ENCODE data around the gene MRPL46. TPM values are rescaled to one million over a fixed set of nuclear protein-coding genes. Genes with fewer than 3 reads are reported as not detected.

The MRPL46 gene
- total and polyA plus RNA-seq, 2 of the 4 experiments (the other 2 are of a cell fraction), result 14.2 to 24.2 TPM

DNA sequence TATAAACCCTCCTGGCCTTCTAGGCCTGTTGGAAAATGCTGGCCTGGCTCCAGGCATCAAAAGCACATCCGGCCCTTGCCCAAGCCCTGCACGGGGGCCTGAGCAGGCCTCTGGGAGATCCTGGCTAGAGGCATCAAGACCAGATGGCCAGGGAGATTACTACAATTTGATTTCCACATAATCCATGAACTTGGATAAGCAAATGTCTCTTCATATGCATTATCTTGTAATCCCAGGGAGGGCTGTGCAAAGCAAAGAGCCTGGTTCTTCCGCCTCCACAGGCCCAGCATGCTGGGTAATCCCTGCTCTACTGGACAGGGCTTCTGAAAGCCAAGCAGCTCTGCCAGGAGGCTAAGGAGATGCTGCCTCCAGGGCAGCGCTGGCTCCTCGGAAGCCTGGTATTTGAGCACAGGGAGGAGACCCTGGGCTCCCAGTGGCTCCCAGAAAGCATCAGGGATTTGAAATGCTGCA lies 18.2 kb downstream of the MRPL46 start:
- DNase-seq, result no peak
- Histone ChIP-seq H2AFZ (replicated peaks; ENCODE audit: low read length, poor library complexity) (no peak overlapping the region), H3K79me1 (ENCODE audit: low read depth in 1 of 2, low read length in 2 of 2) (no peaks in the 10 kb centered on the region), H3K4ac (ENCODE audit: low read depth, low read length) (no peak overlapping the region), H2BK20ac (ENCODE audit: low read depth, low read length) (no peak overlapping the region), H3K4me1 (ENCODE audit: control insufficient read depth, insufficient read depth, low read length) (no peaks in the 10 kb centered on the region), H3K27ac (ENCODE audit: insufficient read depth, low read length) (no peak overlapping the region), H2BK15ac (ENCODE audit: low read depth, low read length) (no peak overlapping the region), H3K4me2 (ENCODE audit: low read depth, low read length) (no peak overlapping the region), H2BK5ac (ENCODE audit: low read depth, low read length, poor library complexity, severe bottlenecking) (no peak overlapping the region), H4K5ac (ENCODE audit: low read depth, low read length) (no peak overlapping the region), H3K14ac (replicated peaks; ENCODE audit: low read depth, low read length) (no peak overlapping the region), H4K91ac (ENCODE audit: insufficient read depth, low read depth, low read length) (no peak overlapping the region), H4K8ac (ENCODE audit: low read depth in 2 of 2, low read length in 2 of 2) (no peak overlapping the region), H3K23ac (ENCODE audit: low read depth, low read length) (no peak overlapping the region), H3K18ac (ENCODE audit: low read depth, low read length) (no peak overlapping the region), H3K36me3 (ENCODE audit: control insufficient read depth, insufficient read depth, low read length) (no peaks in the 10 kb centered on the region), H3K27me3 (ENCODE audit: control insufficient read depth, insufficient read depth, low read length) (peaks cover 8% of the 10 kb centered on the region), H3K9ac (ENCODE audit: low read depth, low read length) (no peak overlapping the region), H3K56ac (ENCODE audit: extremely low read depth, insufficient read depth, low read length) (no peak overlapping the region), H3K4me3 (ENCODE audit: insufficient read depth, low read depth, low read length) (no peak overlapping the region), H4K20me1 (ENCODE audit: insufficient read depth, low read length) (no peaks in the 10 kb centered on the region), H2BK120ac (ENCODE audit: low read depth, low read length) (no peak overlapping the region), H2AK9ac (replicated peaks; ENCODE audit: low read depth, low read length, poor library complexity) (no peak overlapping the region), H2AK5ac (ENCODE audit: low read depth, low read length) (no peak overlapping the region), H3K9me1 (ENCODE audit: insufficient read depth, low read length) (no peaks in the 10 kb centered on the region), H3K9me3 (ENCODE audit: control insufficient read depth, insufficient read depth, low read length) (no peaks in the 10 kb centered on the region)
- CTCF ChIA-PET, result no interaction called here
- BruUV-seq (replicated peaks), result no TSS peak
- no peak for TF ChIP-seq RCOR1 (IDR thresholded peaks at IDR 0.05; ENCODE audit: insufficient replicate concordance, low read length)
- TF ChIP-seq POLR2A (IDR thresholded peaks at IDR 0.05; ENCODE audit: low read depth, low read length), result no peak
- no peak for TF ChIP-seq MXI1 (IDR thresholded peaks at IDR 0.05; ENCODE audit: borderline replicate concordance, low read depth, low read length)
- TF ChIP-seq, protein P1, sequence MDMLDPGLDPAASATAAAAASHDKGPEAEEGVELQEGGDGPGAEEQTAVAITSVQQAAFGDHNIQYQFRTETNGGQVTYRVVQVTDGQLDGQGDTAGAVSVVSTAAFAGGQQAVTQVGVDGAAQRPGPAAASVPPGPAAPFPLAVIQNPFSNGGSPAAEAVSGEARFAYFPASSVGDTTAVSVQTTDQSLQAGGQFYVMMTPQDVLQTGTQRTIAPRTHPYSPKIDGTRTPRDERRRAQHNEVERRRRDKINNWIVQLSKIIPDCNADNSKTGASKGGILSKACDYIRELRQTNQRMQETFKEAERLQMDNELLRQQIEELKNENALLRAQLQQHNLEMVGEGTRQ (IDR thresholded peaks at IDR 0.05; ENCODE audit: low read depth, low read length), result no peak
- no peak for TF ChIP-seq SMC3 (IDR thresholded peaks at IDR 0.05; ENCODE audit: low read depth, low read length)
- in situ Hi-C loops (cut with MboI; ENCODE audit: low sequenced_read_pairs) (no loop called here), intact Hi-C loops (cut with micrococcal nuclease) (no loop called here), dilution Hi-C loops (cut with HindIII; ENCODE audit: low sequenced_read_pairs, unreplicated experiment) (no loop called here)
- ATAC-seq (ENCODE audit: low read depth), result no peak
- POLR2A ChIA-PET (ENCODE audit: unreplicated experiment), result no interaction called here
- WGBS, 2 experiments (ENCODE audit: extremely low coverage in 2 of 2, insufficient read length in 1 of 2), result 60% methylated on average over 4 of the region's 5 CpGs; no CpG with 5 or more reads in 1 of the 2 experiments
